HepG2 (cell line): ENCODE results near the gene PLXNB2. TPM values are rescaled to one million over a fixed set of nuclear protein-coding genes. Genes with fewer than 3 reads are reported as not detected.

Source experiments
- BRF2 ChIP-seq: sonication (generic); formaldehyde crosslinking; IDR thresholded peaks from 2 replicates; pipeline ENCODE4 v1.8.1; 2022; ENCODE audit warnings: mild to moderate bottlenecking, missing genetic modification reagents
- CBX5 ChIP-seq: sonication (generic); formaldehyde crosslinking; IDR thresholded peaks from 2 replicates; pipeline ENCODE4 v1.4.0; 2020; ENCODE audit warnings: missing genetic modification reagents, borderline replicate concordance
- DPF2 ChIP-seq: sonication (generic); formaldehyde crosslinking; IDR thresholded peaks from 2 replicates; pipeline ENCODE4 v1.4.0; 2020; ENCODE audit warnings: mild to moderate bottlenecking, low read depth, missing genetic modification reagents, borderline replicate concordance
- ESRRA ChIP-seq: sonication (generic); formaldehyde crosslinking; IDR thresholded peaks from 2 replicates; pipeline ENCODE4 v1.5.1; 2020; ENCODE audit warnings: mild to moderate bottlenecking, low read depth, missing genetic modification reagents
- HIC2 ChIP-seq: sonication (generic); formaldehyde crosslinking; IDR thresholded peaks from 2 replicates; pipeline ENCODE4 v1.9.0; 2022; ENCODE audit warnings: low read depth, missing genetic modification reagents
- HNRNPL ChIP-seq: fragments of 200-400 bp; formaldehyde crosslinking; IDR thresholded peaks from 2 replicates; pipeline ENCODE4 v1.6.1; 2017; ENCODE audit warnings: mild to moderate bottlenecking, low read depth, low read length
- NR2C2 ChIP-seq: sonication (generic); formaldehyde crosslinking; IDR thresholded peaks from 2 replicates; pipeline ENCODE4 v1.4.0; 2020; ENCODE audit warnings: missing genetic modification reagents, mild to moderate bottlenecking, moderate library complexity, borderline replicate concordance
- TARDBP ChIP-seq: sonication (generic); formaldehyde crosslinking; IDR thresholded peaks from 2 replicates; pipeline ENCODE4 v1.8.0; 2022; ENCODE audit warnings: mild to moderate bottlenecking, missing genetic modification reagents
- TBL1XR1 ChIP-seq: fragments of 150-350 bp; IDR thresholded peaks from 2 replicates; pipeline ENCODE4 v1.6.1; 2014; ENCODE audit warnings: borderline replicate concordance, low read length; ENCODE audit not compliant: partially characterized antibody
- TBP ChIP-seq: sonication (generic); formaldehyde crosslinking; IDR thresholded peaks from 2 replicates; pipeline ENCODE4 v1.5.0; 2020; ENCODE audit warnings: missing genetic modification reagents
- TBX2 ChIP-seq: sonication (generic); formaldehyde crosslinking; IDR thresholded peaks from 2 replicates; pipeline ENCODE4 v1.5.0; 2020; ENCODE audit warnings: missing genetic modification reagents, mild to moderate bottlenecking, borderline replicate concordance
- THAP8 ChIP-seq: sonication (generic); formaldehyde crosslinking; IDR thresholded peaks from 2 replicates; pipeline ENCODE4 v1.5.1; 2020; ENCODE audit warnings: missing genetic modification reagents, mild to moderate bottlenecking, borderline replicate concordance
- THRA ChIP-seq: sonication (generic); formaldehyde crosslinking; IDR thresholded peaks from 2 replicates; pipeline ENCODE4 v1.4.0; 2020; ENCODE audit warnings: missing genetic modification reagents, borderline replicate concordance
- ZNF383 ChIP-seq: sonication (generic); formaldehyde crosslinking; IDR thresholded peaks from 2 replicates; pipeline ENCODE4 v1.4.0; 2020; ENCODE audit warnings: missing genetic modification reagents, mild to moderate bottlenecking, borderline replicate concordance
- ZNF414 ChIP-seq: sonication (generic); formaldehyde crosslinking; IDR thresholded peaks from 2 replicates; pipeline ENCODE4 v1.5.0; 2020; ENCODE audit warnings: missing genetic modification reagents
- ZNF552 ChIP-seq: sonication (generic); formaldehyde crosslinking; IDR thresholded peaks from 2 replicates; pipeline ENCODE4 v1.9.0; 2022; ENCODE audit warnings: missing genetic modification reagents, mild to moderate bottlenecking, borderline replicate concordance
- ZNF670 ChIP-seq: sonication (generic); formaldehyde crosslinking; IDR thresholded peaks from 2 replicates; pipeline ENCODE4 v1.8.0; 2022; ENCODE audit warnings: mild to moderate bottlenecking, missing genetic modification reagents, borderline replicate concordance
- ZNF691 ChIP-seq: sonication (generic); formaldehyde crosslinking; IDR thresholded peaks from 2 replicates; pipeline ENCODE4 v1.4.0; 2020; ENCODE audit warnings: missing genetic modification reagents, low read depth, mild to moderate bottlenecking, borderline replicate concordance
- ZNF709 ChIP-seq: sonication (generic); formaldehyde crosslinking; IDR thresholded peaks from 2 replicates; pipeline ENCODE4 v1.5.0; 2020; ENCODE audit warnings: mild to moderate bottlenecking, missing genetic modification reagents
- ZNF746 ChIP-seq: sonication (generic); formaldehyde crosslinking; IDR thresholded peaks from 2 replicates; pipeline ENCODE4 v1.8.0; 2022; ENCODE audit warnings: mild to moderate bottlenecking, missing genetic modification reagents
- polyA plus RNA-seq, 8 experiments: library from polyadenylated mRNA; depleted of rRNA in 3 of 8; stranded (reverse) in 7 of 8; unstranded in 1 of 8; fragments of >200 nt; fragmentation: Illumina TruSeq in 4 of 8; extraction: Trizol in 4 of 8; gene quantifications; 2 replicates each; pipeline versions ENCODE4 v1.2.1 to v1.2.3, GENCODE V29; 2011 to 2016; ENCODE audit warnings: low read depth in 4 of 8, missing spikeins in 1 of 8, mixed read lengths in 1 of 8; ENCODE audit not compliant: insufficient read depth in 1 of 8
- total RNA-seq, 5 experiments: library from RNA; depleted of rRNA; stranded (reverse); fragments of >200 nt; fragmentation: Illumina TruSeq; extraction: Trizol; gene quantifications; 2 replicates each; pipeline ENCODE4 v1.2.3, GENCODE V29; 2016; ENCODE audit warnings: low read depth in 1 of 5

The PLXNB2 gene
- total and polyA plus RNA-seq, 2 of the 13 experiments (the other 11 are each of a cell fraction or from before 2014, with no cell fraction given): 32.6 to 68.9 TPM

GRCh38 chr22:50296658-50297490, 10.6 kb downstream of the PLXNB2 start (continued):
- no peak for TF ChIP-seq THAP8 (CRISPR knock-in tag)
- 0 out of 2 replicates have a peak, but pooled peaks have one; percentile 22 for TF ChIP-seq DPF2 (CRISPR knock-in tag)
- peak; percentile 63; the same call in 1 of the 2 replicates for TF ChIP-seq ZNF746
- 0 out of 2 replicates have a peak, but pooled peaks have one; percentile 29 for TF ChIP-seq ZNF552
- TF ChIP-seq THRA (CRISPR knock-in tag): peak; percentile 77; the same call in 1 of the 2 replicates
- no peak for TF ChIP-seq ESRRA (CRISPR knock-in tag)
- TF ChIP-seq TBL1XR1: no peak
- TF ChIP-seq ZNF414: 0 out of 2 replicates have a peak, but pooled peaks have one; percentile 58
- 0 out of 2 replicates have a peak, but pooled peaks have one; percentile 78 for TF ChIP-seq ZNF383
- TF ChIP-seq TARDBP (CRISPR knock-in tag): 0 out of 2 replicates have a peak, but pooled peaks have one; percentile 17
- no peak for TF ChIP-seq ZNF709
- no peak for TF ChIP-seq CBX5 (CRISPR knock-in tag)
- TF ChIP-seq TBP (CRISPR knock-in tag): no peak
- TF ChIP-seq TBX2 (CRISPR knock-in tag): peak; percentile 30; the same call in 1 of the 2 replicates
- peak; percentile 62; the same call in 1 of the 2 replicates for TF ChIP-seq HIC2 (CRISPR knock-in tag)
- TF ChIP-seq ZNF670 (CRISPR knock-in tag): no peak
- peak; percentile 33; the same call in 1 of the 2 replicates for TF ChIP-seq NR2C2 (CRISPR knock-in tag)
- TF ChIP-seq ZNF691 (CRISPR knock-in tag): peak; percentile 28; the same call in 1 of the 2 replicates
- TF ChIP-seq BRF2 (CRISPR knock-in tag): no peak
- peak; percentile 84 for TF ChIP-seq HNRNPL
